Measurements from ENCODE around the gene HMG20A.
A peak's percentile ranks its signal among the peaks of the same experiment; 100 is the strongest.

Gene HMG20A

GRCh38 chr15:77480859-77481633, 60.4 kb downstream of the HMG20A start:
- peak; percentile 20 for DNase-seq

GRCh38 chr15:77481670-77482069, 61.0 kb downstream of the HMG20A start:
- DNase-seq, result no peak

GRCh38 chr15:77482570-77482969, 61.9 kb downstream of the HMG20A start:
- DNase-seq, result no peak

GRCh38 chr15:77483425-77484140, 62.9 kb downstream of the HMG20A start:
- no peak for DNase-seq

GRCh38 chr15:77484994-77485393, 64.3 kb downstream of the HMG20A start:
- DNase-seq, result no peak

- DNase-seq, result no peak
Measured at GRCh38 chr15:77486542-77487468, 66.1 kb downstream of the HMG20A start.

GRCh38 chr15:77487469-77487842, 66.8 kb downstream of the HMG20A start:
- peak; percentile 25 for DNase-seq

GRCh38 chr15:77487888-77488287, 67.2 kb downstream of the HMG20A start:
- no peak for DNase-seq

GRCh38 chr15:77489647-77490046, 69.0 kb downstream of the HMG20A start:
- DNase-seq, result no peak

- no peak for DNase-seq
Measured at GRCh38 chr15:77493324-77493907, 72.7 kb downstream of the HMG20A start.

- no peak for DNase-seq
Measured at GRCh38 chr15:77494073-77494867, 73.6 kb downstream of the HMG20A start.

GRCh38 chr15:77494964-77495363, 74.3 kb downstream of the HMG20A start:
- no peak for DNase-seq

GRCh38 chr15:77495838-77496596, 75.3 kb downstream of the HMG20A start:
- DNase-seq, result no peak

GRCh38 chr15:77496715-77497109, 76.0 kb downstream of the HMG20A start:
- DNase-seq, result peak; percentile 78

GRCh38 chr15:77497110-77497737, 76.5 kb downstream of the HMG20A start:
- no peak for DNase-seq

- no peak for DNase-seq
Measured at GRCh38 chr15:77497942-77498361, 77.3 kb downstream of the HMG20A start.

GRCh38 chr15:77499087-77499760, 78.5 kb downstream of the HMG20A start:
- peak; percentile 10 for DNase-seq

GRCh38 chr15:77500989-77501388, 80.3 kb downstream of the HMG20A start:
- DNase-seq, result no peak

GRCh38 chr15:77502379-77503095, 81.8 kb downstream of the HMG20A start:
- DNase-seq, result no peak

Data from NCI-H82 (cell line).